Activated CD4-positive, alpha-beta T cell treated with anti-CD3 and anti-CD28 coated beads, Interleukin-2, amount 50 U/mL, for 48 hours (primary cell): ENCODE measurements around the gene SPATA24.
"Not testable (repeated sequence)": the region's sequence is repeated elsewhere in the genome, so short reads cannot be mapped to it uniquely, and the experiment has no call there.

Experiments used
- DNase-seq, 2 experiments: peaks; one replicate each; pipeline ENCODE4 v3.0.0-alpha.2; 2020

SPATA24 gene

GRCh38 chr5:139394123-139394653, 9.7 kb downstream of the SPATA24 start:
- peak; percentile 63 to 69 for DNase-seq

- DNase-seq: no peak
Measured at GRCh38 chr5:139393497-139394122, 10.3 kb downstream of the SPATA24 start.

- DNase-seq: peak; percentile 90 to 91
Measured at GRCh38 chr5:139392678-139393496, 11.0 kb downstream of the SPATA24 start.

- no peak for DNase-seq
Measured at GRCh38 chr5:139392324-139392677, 11.6 kb downstream of the SPATA24 start.

- peak; percentile 40 to 55 for DNase-seq
Measured at GRCh38 chr5:139391570-139392323, 12.1 kb downstream of the SPATA24 start.

GRCh38 chr5:139390639-139391569, 13.0 kb downstream of the SPATA24 start:
- DNase-seq: no peak

- DNase-seq: peak; percentile 66 to 68
Measured at GRCh38 chr5:139389701-139390638, 13.9 kb downstream of the SPATA24 start, which contains the start of gene MZB1. TSS of gene MZB1 (minus strand) at chr5:139389913. CDS start at chr5:139389856, 57 bp downstream.

- no peak for DNase-seq
Measured at GRCh38 chr5:139388198-139388821, 15.6 kb downstream of the SPATA24 start.

- no peak for DNase-seq
Measured at GRCh38 chr5:139387611-139388197, 16.2 kb downstream of the SPATA24 start.

- not testable (repeated sequence) for DNase-seq
Measured at GRCh38 chr5:139386956-139387355, 16.9 kb downstream of the SPATA24 start.

- no peak for DNase-seq
Measured at GRCh38 chr5:139386050-139386438, 17.8 kb downstream of the SPATA24 start.

GRCh38 chr5:139385061-139386049, 18.5 kb downstream of the SPATA24 start:
- DNase-seq: peak in 1 of 2 experiments; percentile 25

- no peak for DNase-seq
Measured at GRCh38 chr5:139384591-139385051, 19.3 kb downstream of the SPATA24 start.

- DNase-seq: no peak
Measured at GRCh38 chr5:139383993-139384590, 19.8 kb downstream of the SPATA24 start.

GRCh38 chr5:139383275-139383992, 20.5 kb downstream of the SPATA24 start, which contains the start of gene SLC23A1:
TSS of gene SLC23A1 (minus strand) at chr5:139383297. CDS start at chr5:139383253, 44 bp downstream.
- no peak for DNase-seq

GRCh38 chr5:139382807-139383206, 21.1 kb downstream of the SPATA24 start:
- no peak for DNase-seq
